Chondrocyte (in vitro differentiated cells): ENCODE measurements around the gene L3MBTL4. TPM values are rescaled to one million over a fixed set of nuclear protein-coding genes. Genes with fewer than 3 reads are reported as not detected.

Experiments used
- DNase-seq: peaks from one replicate; pipeline ENCODE4 v3.0.0; 2021; ENCODE audit warnings: mixed read lengths, low spot score
- H3K27ac Mint-ChIP-seq: one replicate; pipeline ENCODE4 v1.8.0; 2021; ENCODE audit warnings: mild to moderate bottlenecking, moderate library complexity, mixed read lengths; ENCODE audit not compliant: unreplicated experiment
- H3K27me3 Mint-ChIP-seq: 2 replicates; pipeline ENCODE4 v1.8.0; 2021; ENCODE audit warnings: low read depth, mixed read lengths
- H3K36me3 Mint-ChIP-seq: 2 replicates; pipeline ENCODE4 v1.8.0; 2021; ENCODE audit warnings: low read depth, mixed read lengths
- H3K4me1 Mint-ChIP-seq: 2 replicates; pipeline ENCODE4 v1.8.0; 2021; ENCODE audit warnings: low read depth, mild to moderate bottlenecking, mixed read lengths
- H3K4me3 Mint-ChIP-seq: one replicate; pipeline ENCODE4 v1.8.0; 2021; ENCODE audit warnings: mild to moderate bottlenecking, moderate library complexity, mixed read lengths; ENCODE audit not compliant: unreplicated experiment
- H3K9me3 Mint-ChIP-seq: 2 replicates; pipeline ENCODE4 v1.8.0; 2021; ENCODE audit warnings: low read depth, mixed read lengths
- total RNA-seq: library from RNA; stranded (reverse); gene quantifications from 3 replicates; pipeline ENCODE4 v1.2.1, GENCODE V29; 2021
- TF ChIP-seq, protein P1 (sequence below): fragments of 200-600 bp; sonication (generic); IDR thresholded peaks from 2 replicates; pipeline ENCODE4 v1.5.0; 2021; ENCODE audit warnings: antibody characterized with exemption, mild to moderate bottlenecking, moderate library complexity

Gene L3MBTL4
- total RNA-seq, 1 donor from 2014 or later = 1.0 TPM

DNA sequence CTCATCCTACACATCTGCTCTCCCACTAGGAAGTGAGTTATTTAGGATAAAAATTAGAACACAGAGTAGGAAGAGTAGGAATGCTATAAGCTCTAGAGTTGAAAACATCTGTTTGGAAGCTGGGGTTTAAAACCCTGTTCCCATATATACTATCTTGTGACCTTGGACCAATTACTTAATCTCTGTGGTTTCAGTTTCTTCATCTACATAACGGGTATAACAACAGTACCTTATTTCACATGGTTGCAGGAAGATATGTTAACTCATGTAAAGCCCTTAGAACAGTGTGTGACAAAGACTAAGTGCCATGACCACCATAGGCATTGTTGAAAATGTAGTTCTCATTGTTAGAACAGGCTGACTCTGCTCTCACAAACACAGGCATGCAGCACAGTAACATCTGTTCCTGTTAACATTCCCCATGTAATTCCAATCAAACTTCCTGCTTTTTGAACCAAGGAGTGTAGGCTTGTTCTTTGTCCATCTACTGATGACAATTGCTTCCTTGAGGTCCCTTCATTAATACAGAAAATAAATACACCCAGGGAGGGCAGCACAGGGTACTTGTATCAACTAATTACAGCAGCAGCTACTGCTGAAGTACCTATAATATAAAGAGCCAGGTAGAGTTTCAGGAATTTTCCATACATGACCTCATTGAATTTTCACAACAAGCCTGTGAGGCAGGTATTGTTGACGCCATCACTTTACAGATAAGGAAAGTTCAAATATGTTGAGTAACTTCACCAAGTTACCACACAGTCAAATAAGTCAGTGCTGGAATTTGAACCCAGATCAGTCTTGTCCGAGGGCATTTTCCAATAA, 204.2 kb downstream of the L3MBTL4 start:
- H3K27me3 Mint-ChIP-seq = no peaks in the 10 kb centered on the region
- TF ChIP-seq, protein P1, sequence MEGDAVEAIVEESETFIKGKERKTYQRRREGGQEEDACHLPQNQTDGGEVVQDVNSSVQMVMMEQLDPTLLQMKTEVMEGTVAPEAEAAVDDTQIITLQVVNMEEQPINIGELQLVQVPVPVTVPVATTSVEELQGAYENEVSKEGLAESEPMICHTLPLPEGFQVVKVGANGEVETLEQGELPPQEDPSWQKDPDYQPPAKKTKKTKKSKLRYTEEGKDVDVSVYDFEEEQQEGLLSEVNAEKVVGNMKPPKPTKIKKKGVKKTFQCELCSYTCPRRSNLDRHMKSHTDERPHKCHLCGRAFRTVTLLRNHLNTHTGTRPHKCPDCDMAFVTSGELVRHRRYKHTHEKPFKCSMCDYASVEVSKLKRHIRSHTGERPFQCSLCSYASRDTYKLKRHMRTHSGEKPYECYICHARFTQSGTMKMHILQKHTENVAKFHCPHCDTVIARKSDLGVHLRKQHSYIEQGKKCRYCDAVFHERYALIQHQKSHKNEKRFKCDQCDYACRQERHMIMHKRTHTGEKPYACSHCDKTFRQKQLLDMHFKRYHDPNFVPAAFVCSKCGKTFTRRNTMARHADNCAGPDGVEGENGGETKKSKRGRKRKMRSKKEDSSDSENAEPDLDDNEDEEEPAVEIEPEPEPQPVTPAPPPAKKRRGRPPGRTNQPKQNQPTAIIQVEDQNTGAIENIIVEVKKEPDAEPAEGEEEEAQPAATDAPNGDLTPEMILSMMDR = no peak
- H3K27ac Mint-ChIP-seq = no peak overlapping the region
- H3K4me1 Mint-ChIP-seq = peaks cover 9% of the 10 kb centered on the region
- no peaks in the 10 kb centered on the region for H3K36me3 Mint-ChIP-seq
- no peak overlapping the region for H3K4me3 Mint-ChIP-seq
- no peaks in the 10 kb centered on the region for H3K9me3 Mint-ChIP-seq
- DNase-seq = no peak

DNA sequence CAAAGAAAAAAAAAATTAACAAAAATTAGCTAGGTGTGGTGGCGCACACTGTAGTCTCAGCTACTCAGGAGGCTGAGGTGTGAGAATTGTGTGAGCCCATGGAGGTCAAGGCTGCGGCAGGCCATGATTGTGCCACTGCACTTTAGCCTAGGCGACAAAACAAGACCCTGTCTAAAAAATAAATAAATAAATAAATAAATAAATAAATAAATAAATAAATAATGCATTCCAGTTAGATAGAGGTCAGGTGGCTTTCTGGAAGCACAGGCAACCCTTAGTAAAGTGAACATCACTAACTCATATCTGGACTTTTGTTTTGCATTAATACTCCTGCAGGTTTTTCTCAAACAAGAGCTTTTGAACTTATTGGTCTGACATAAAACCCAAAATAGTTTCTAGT, 206.8 kb downstream of the L3MBTL4 start:
- no peak for DNase-seq
- Mint-ChIP-seq H3K4me1 (peaks cover 11% of the 10 kb centered on the region), H3K36me3 (no peaks in the 10 kb centered on the region), H3K27ac (no peak overlapping the region), H3K9me3 (no peaks in the 10 kb centered on the region), H3K27me3 (no peaks in the 10 kb centered on the region), H3K4me3 (no peak overlapping the region)
- TF ChIP-seq, protein P1 = no peak

DNA sequence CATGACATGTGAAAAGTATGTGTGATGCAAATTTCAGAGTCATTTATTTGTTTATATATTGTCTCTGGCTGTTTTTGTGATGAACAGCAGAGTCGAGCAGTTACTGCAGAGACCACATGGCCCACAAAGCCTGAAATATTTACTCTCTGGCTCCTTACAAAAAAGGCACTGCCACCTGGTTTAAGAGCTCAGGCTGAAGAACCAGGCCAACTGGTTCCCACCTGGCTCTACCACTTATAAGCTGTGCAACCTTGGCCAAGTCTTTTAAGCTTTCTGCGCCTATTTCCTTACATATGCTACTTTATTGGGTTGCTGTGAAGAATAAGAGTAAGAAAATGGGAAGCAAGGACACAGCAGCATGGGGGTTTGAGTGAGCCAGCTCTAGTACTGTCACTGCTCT, 207.6 kb downstream of the L3MBTL4 start:
- Mint-ChIP-seq H3K27ac (no peak overlapping the region), H3K9me3 (no peaks in the 10 kb centered on the region), H3K4me3 (no peak overlapping the region), H3K4me1 (peaks cover 11% of the 10 kb centered on the region), H3K36me3 (no peaks in the 10 kb centered on the region), H3K27me3 (no peaks in the 10 kb centered on the region)
- TF ChIP-seq, protein P1 = no peak
- no peak for DNase-seq

DNA sequence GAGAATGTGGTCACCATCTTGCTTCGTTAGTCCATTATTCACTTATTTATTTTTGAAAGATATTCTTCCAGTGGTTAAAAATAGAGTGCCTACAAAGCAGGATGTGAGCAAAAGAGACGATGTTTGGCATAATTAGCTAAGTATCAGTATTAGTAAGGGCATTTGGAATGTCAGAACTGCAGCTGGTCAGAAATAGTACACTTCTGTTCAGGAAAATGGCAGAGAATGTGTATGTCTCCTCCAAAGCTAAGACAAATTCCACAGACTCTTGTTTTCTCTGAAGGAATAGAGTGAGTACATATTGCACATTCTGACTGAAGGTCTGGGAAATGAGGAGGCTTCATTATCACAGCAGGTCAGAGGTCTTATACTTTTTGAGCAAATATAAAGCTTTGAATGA, 209.0 kb downstream of the L3MBTL4 start:
- H3K27ac Mint-ChIP-seq = peak overlapping the region; percentile 8
- peaks cover 15% of the 10 kb centered on the region for H3K4me1 Mint-ChIP-seq
- TF ChIP-seq, protein P1 = no peak
- H3K27me3 Mint-ChIP-seq = no peaks in the 10 kb centered on the region
- H3K4me3 Mint-ChIP-seq = no peak overlapping the region
- no peaks in the 10 kb centered on the region for H3K36me3 Mint-ChIP-seq
- no peak for DNase-seq
- no peaks in the 10 kb centered on the region for H3K9me3 Mint-ChIP-seq

DNA sequence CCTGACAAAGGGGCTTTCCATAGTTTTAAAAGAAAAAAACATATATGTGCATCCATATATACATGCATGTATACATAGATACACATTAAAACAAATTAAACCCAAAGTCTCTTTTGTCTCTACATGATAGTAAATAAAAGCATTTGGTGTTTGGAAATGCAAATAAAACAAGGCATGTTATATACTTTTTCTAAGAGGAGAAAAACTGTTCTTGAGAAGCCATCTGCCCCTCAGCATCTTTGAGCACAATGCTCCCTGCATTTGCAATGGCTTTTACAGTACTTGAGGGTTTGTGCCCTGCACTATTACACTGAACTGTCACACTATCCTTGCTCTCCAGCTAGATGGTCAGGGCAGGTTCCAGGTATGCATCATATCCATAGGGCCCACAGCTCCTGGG, 210.2 kb downstream of the L3MBTL4 start:
- Mint-ChIP-seq H3K4me1 (peaks cover 15% of the 10 kb centered on the region), H3K4me3 (no peak overlapping the region), H3K9me3 (no peaks in the 10 kb centered on the region), H3K27ac (no peak overlapping the region), H3K36me3 (no peaks in the 10 kb centered on the region), H3K27me3 (no peaks in the 10 kb centered on the region)
- TF ChIP-seq, protein P1 = no peak
- DNase-seq = no peak
